Mesenchymal stem cell (in vitro differentiated cells and primary cell): ENCODE measurements around the gene SLIRP.
"Not testable (repeated sequence)": the region's sequence is repeated elsewhere in the genome, so short reads cannot be mapped to it uniquely, and the experiment has no call there.

Experiments
- DNase-seq: peaks from one replicate; pipeline ENCODE4 v3.0.0-alpha.2; 2013
- H2AFZ ChIP-seq: one replicate; pipeline ENCODE4 v1.6.1; 2013; ENCODE audit warnings: low read depth, mild to moderate bottlenecking, control low read depth, inconsistent platforms, low read length, moderate library complexity
- H2AK5ac ChIP-seq: 2 replicates; pipeline ENCODE4 v1.6.1; 2013; ENCODE audit warnings: low read length, moderate library complexity, mild to moderate bottlenecking, inconsistent platforms; ENCODE audit not compliant: severe bottlenecking
- H2BK120ac ChIP-seq: one replicate; pipeline ENCODE4 v1.6.1; 2013; ENCODE audit warnings: low read depth, mild to moderate bottlenecking, inconsistent platforms, low read length, moderate library complexity
- H2BK12ac ChIP-seq, 2 experiments: one replicate each; pipeline ENCODE4 v1.6.1; 2013; ENCODE audit warnings: inconsistent platforms in 2 of 2, low read length in 2 of 2, mild to moderate bottlenecking in 2 of 2, moderate library complexity in 2 of 2, control low read depth in 1 of 2
- H2BK15ac ChIP-seq: one replicate; pipeline ENCODE4 v1.6.1; 2013; ENCODE audit warnings: mild to moderate bottlenecking, low read depth, inconsistent platforms; ENCODE audit not compliant: poor library complexity, severe bottlenecking
- H2BK5ac ChIP-seq: 2 replicates; pipeline ENCODE4 v1.6.1; 2013; ENCODE audit warnings: low read depth, mild to moderate bottlenecking, low read length, control low read depth, inconsistent platforms; ENCODE audit not compliant: poor library complexity, severe bottlenecking
- H3K14ac ChIP-seq, 2 experiments: one replicate each; pipeline ENCODE4 v1.6.1; 2013; ENCODE audit warnings: inconsistent platforms in 2 of 2, low read length in 2 of 2, control low read depth in 1 of 2, mild to moderate bottlenecking in 1 of 2, moderate library complexity in 1 of 2
- H3K18ac ChIP-seq, 2 experiments: one replicate each; pipeline ENCODE4 v1.6.1; 2013; ENCODE audit warnings: inconsistent platforms in 2 of 2, low read length in 2 of 2, control low read depth in 1 of 2, low read depth in 1 of 2, mild to moderate bottlenecking in 1 of 2
- H3K23ac ChIP-seq, 2 experiments: one replicate each; pipeline ENCODE4 v1.6.1; 2013; ENCODE audit warnings: inconsistent platforms in 2 of 2, low read length in 2 of 2, mild to moderate bottlenecking in 2 of 2, moderate library complexity in 2 of 2, control low read depth in 1 of 2
- H3K27ac ChIP-seq: 2 replicates; pipeline ENCODE4 v1.5.1; 2013; ENCODE audit warnings: mild to moderate bottlenecking, moderate library complexity, low read length, control low read depth, inconsistent platforms; ENCODE audit not compliant: poor library complexity, severe bottlenecking
- H3K27me3 ChIP-seq, 2 experiments: 2 replicates each; pipeline versions ENCODE4 v1.6.1 to v1.7.0; 2013; ENCODE audit warnings: low read length in 2 of 2, mild to moderate bottlenecking in 2 of 2, moderate library complexity in 2 of 2, control low read depth in 1 of 2, inconsistent platforms in 1 of 2; ENCODE audit not compliant: control insufficient read depth in 1 of 2, insufficient read depth in 1 of 2
- H3K36me3 ChIP-seq, 2 experiments: 2 replicates each; pipeline versions ENCODE4 v1.6.1 to v1.7.0; 2013; ENCODE audit warnings: low read length in 2 of 2, control low read depth in 1 of 2, inconsistent platforms in 1 of 2, low read depth in 1 of 2, mild to moderate bottlenecking in 1 of 2; ENCODE audit not compliant: insufficient read depth in 2 of 2, control insufficient read depth in 1 of 2
- H3K4ac ChIP-seq, 2 experiments: one replicate each; pipeline ENCODE4 v1.6.1; 2013; ENCODE audit warnings: inconsistent platforms in 2 of 2, low read length in 2 of 2, mild to moderate bottlenecking in 2 of 2, moderate library complexity in 2 of 2, control low read depth in 1 of 2, low read depth in 1 of 2
- H3K4me1 ChIP-seq: 2 replicates; pipeline ENCODE4 v1.6.1; 2013; ENCODE audit warnings: low read depth, low read length, control low read depth; ENCODE audit not compliant: control insufficient read depth, insufficient read depth
- H3K4me2 ChIP-seq: 2 replicates; pipeline ENCODE4 v1.6.1; 2013; ENCODE audit warnings: low read length, mild to moderate bottlenecking, inconsistent platforms; ENCODE audit not compliant: poor library complexity, severe bottlenecking
- H3K4me3 ChIP-seq, 2 experiments: 2 replicates each; pipeline versions ENCODE4 v1.5.1 to v1.7.0; 2013; ENCODE audit warnings: low read length in 2 of 2, mild to moderate bottlenecking in 2 of 2, control low read depth in 1 of 2, low read depth in 1 of 2; ENCODE audit not compliant: insufficient read depth in 1 of 2
- H3K79me1 ChIP-seq: replicated peaks from 2 replicates; pipeline ENCODE4 v1.6.1; 2013; ENCODE audit warnings: mild to moderate bottlenecking, control low read depth, low read length, inconsistent platforms; ENCODE audit not compliant: poor library complexity, severe bottlenecking
- H3K9ac ChIP-seq: 2 replicates; pipeline ENCODE4 v1.7.0; 2013; ENCODE audit warnings: mild to moderate bottlenecking, low read length, moderate library complexity
- H3K9me3 ChIP-seq: 2 replicates; pipeline ENCODE4 v1.7.0; 2013; ENCODE audit warnings: mild to moderate bottlenecking, low read length; ENCODE audit not compliant: control insufficient read depth
- H4K8ac ChIP-seq: one replicate; pipeline ENCODE4 v1.6.1; 2013; ENCODE audit warnings: inconsistent platforms, mild to moderate bottlenecking, low read length, moderate library complexity
- H4K91ac ChIP-seq: one replicate; pipeline ENCODE4 v1.6.1; 2013; ENCODE audit warnings: mild to moderate bottlenecking, low read length, inconsistent platforms
- WGBS: methylation state at CpG from one replicate; pipeline ENCODE4 v1.1.7; 2013; ENCODE audit warnings: mixed read lengths; 5-methylcytosine and 5-hydroxymethylcytosine counted together

SLIRP gene

DNA sequence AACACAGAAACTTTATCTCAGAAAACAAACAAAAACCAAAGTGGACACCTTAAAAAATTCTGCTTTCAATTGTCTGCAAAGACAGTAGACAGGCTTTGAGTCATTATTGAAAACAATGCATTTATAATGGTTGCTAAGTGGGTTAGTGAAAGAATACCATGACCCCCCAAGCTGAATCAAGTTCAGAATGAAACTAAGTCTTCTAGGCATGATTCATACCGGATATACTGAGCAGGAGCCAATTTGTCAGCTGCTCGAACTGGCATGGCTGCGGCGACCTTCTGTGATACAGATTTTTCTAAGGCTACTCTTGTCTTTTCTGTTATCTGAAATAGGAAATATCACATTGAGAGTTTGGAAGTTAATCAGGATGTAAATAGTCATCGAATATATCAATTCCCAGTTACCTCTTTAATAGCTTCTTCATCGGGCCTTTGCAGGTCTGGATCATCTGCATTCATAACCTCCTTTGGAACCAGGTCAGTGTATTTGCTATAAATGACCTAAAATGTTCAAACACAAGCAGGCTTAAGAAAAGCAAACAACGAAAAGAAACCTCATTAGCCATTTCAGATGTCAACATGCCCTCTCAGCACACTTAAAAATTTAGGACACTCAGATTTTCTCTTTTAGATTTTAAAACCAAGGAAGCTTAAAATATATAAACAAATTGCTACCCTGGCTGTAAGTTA lies 30.8 kb downstream of the SLIRP start:
- Histone ChIP-seq H3K4me1 (no peaks in the 10 kb centered on the region), H3K14ac (no peak overlapping the region), H3K23ac (no peak overlapping the region), H3K4ac (no peak overlapping the region), H3K9me3 (no peaks in the 10 kb centered on the region), H3K4me2 (no peak overlapping the region), H2BK15ac (no peak overlapping the region), H2AFZ (no peak overlapping the region), H3K27me3 (no peaks in the 10 kb centered on the region), H3K18ac (no peak overlapping the region), H2AK5ac (no peak overlapping the region), H3K4me3 (no peak overlapping the region), H2BK12ac (no peak overlapping the region), H3K79me1 (peaks cover 10% of the 10 kb centered on the region), H3K27ac (no peak overlapping the region), H4K91ac (no peak overlapping the region), H3K9ac (peak overlapping the region; percentile 33), H2BK120ac (no peak overlapping the region), H3K36me3 (peaks cover 22 to 84% of the 10 kb centered on the region in 2 experiments), H4K8ac (no peak overlapping the region), H2BK5ac (no peak overlapping the region)
- DNase-seq = no peak
- WGBS = 83% methylated on average over 7 of the region's 7 CpGs

DNA sequence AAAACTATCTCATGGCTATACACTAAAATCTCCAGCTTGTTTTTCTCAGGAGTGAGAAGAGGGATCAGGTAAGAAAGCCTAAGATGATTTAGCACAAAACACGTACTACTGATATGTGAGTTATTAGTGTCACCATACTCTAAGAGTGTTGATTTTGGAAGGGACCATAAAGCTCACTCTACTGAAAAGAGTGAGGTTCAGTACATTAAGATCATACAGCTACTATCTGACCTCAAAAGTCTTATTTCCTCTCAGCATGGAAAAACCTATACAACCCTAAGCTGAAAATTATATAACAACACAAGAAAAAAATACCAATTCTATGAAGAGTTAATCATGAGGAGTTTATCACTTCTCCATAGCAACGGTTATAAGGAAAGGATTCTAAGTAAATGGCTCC lies 33.5 kb downstream of the SLIRP start:
- H2AFZ ChIP-seq = no peak overlapping the region
- H2BK120ac ChIP-seq = no peak overlapping the region
- H4K91ac ChIP-seq = no peak overlapping the region
- no peak overlapping the region for H3K14ac ChIP-seq
- no peak overlapping the region for H3K27ac ChIP-seq
- H3K9ac ChIP-seq = no peak overlapping the region
- H4K8ac ChIP-seq = no peak overlapping the region
- peaks cover 17 to 72% of the 10 kb centered on the region in 2 experiments for H3K36me3 ChIP-seq
- no peak overlapping the region for H3K18ac ChIP-seq
- no peaks in the 10 kb centered on the region for H3K4me1 ChIP-seq
- peaks cover 17% of the 10 kb centered on the region for H3K79me1 ChIP-seq
- H2AK5ac ChIP-seq = no peak overlapping the region
- no peaks in the 10 kb centered on the region for H3K27me3 ChIP-seq
- no peak overlapping the region for H2BK5ac ChIP-seq
- no peak overlapping the region for H3K4ac ChIP-seq
- no peak for DNase-seq
- no peaks in the 10 kb centered on the region for H3K9me3 ChIP-seq
- H3K4me3 ChIP-seq = no peak overlapping the region
- no CpG with 5 or more reads among the region's 2 CpGs for WGBS
- no peak overlapping the region for H2BK12ac ChIP-seq
- H3K4me2 ChIP-seq = no peak overlapping the region
- H3K23ac ChIP-seq = no peak overlapping the region
- H2BK15ac ChIP-seq = no peak overlapping the region

DNA sequence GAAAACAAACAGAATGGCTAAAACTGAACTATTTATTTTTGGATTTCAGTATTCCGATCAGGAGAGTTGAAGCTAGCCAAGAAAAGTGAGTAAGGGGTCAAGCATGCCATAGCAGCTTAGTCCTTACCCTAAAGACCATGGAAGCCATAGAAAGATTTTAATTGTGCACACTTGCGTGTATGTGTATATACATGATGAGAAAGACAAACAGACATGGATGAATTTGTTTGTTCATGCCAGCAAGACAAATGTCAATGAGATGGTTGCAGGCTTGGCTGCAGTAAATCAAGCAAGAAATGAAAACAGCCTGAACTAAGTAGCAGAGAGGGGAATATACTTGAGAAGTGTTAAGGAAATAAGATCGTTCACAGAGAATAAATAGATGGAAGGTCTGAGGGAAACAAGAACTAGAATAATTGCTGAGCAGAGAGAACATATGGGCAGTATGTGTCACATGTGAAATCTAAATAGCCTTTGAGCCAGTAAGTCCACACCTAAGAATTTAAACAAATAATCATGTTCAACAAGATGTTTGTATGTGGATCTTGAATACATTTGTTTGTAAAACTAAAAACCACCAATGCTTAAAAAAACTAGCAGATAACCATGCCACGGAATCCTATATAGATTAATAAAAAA lies 38.3 kb downstream of the SLIRP start:
- WGBS = 79% methylated on average over 3 of the region's 4 CpGs
- no peak overlapping the region for H3K9ac ChIP-seq
- H3K14ac ChIP-seq = no peak overlapping the region

DNA sequence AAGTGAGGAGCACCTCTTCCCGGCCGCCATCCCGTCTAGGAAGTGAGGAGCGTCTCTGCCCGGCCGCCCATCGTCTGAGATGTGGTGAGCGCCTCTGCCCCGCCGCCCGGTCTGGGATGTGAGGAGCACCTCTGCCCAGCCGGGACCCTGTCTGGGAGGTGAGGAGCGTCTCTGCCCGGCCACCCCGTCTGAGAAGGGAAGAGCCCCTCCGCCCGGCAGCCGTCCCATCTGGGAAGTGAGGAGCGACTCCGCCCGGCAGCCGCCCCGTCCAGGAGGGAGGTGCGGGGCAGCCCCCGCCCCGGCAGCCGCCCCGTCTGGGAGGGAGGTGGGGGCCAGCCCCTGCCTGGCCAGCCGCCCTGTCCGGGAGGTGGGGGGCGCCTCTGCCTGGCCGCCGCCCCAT lies 39.5 kb downstream of the SLIRP start:
- H3K27me3 ChIP-seq, H3K23ac ChIP-seq, H3K18ac ChIP-seq, H3K9me3 ChIP-seq, H3K27ac ChIP-seq, H4K8ac ChIP-seq, H2BK5ac ChIP-seq, H3K4me2 ChIP-seq, H3K9ac ChIP-seq, H3K4me1 ChIP-seq, DNase-seq, H3K14ac ChIP-seq, H4K91ac ChIP-seq, H2BK120ac ChIP-seq, H2AK5ac ChIP-seq, H3K4me3 ChIP-seq, H3K4ac ChIP-seq, H2BK15ac ChIP-seq, H2BK12ac ChIP-seq, H2AFZ ChIP-seq: not testable (repeated sequence)
- peaks cover 21% of the 10 kb centered on the region for H3K79me1 ChIP-seq
- H3K36me3 ChIP-seq = peaks cover 21 to 63% of the 10 kb centered on the region in 2 experiments
- WGBS = 95% methylated on average over 28 of the region's 33 CpGs

More for the DNA sequence above, 38.3 kb downstream of the SLIRP start:
- peaks cover 21 to 60% of the 10 kb centered on the region in 2 experiments for H3K36me3 ChIP-seq
- no peak overlapping the region for H3K4me2 ChIP-seq
- no peak overlapping the region for H2BK5ac ChIP-seq
- H3K23ac ChIP-seq = no peak overlapping the region
- no peaks in the 10 kb centered on the region for H3K27me3 ChIP-seq
- H3K4me1 ChIP-seq = no peaks in the 10 kb centered on the region
- no peak for DNase-seq
- no peaks in the 10 kb centered on the region for H3K9me3 ChIP-seq
- no peak overlapping the region for H2BK15ac ChIP-seq
- no peak overlapping the region for H2BK120ac ChIP-seq
- no peak overlapping the region for H4K8ac ChIP-seq
- H3K4me3 ChIP-seq = no peak overlapping the region
- H2AFZ ChIP-seq = no peak overlapping the region
- H3K4ac ChIP-seq = no peak overlapping the region
- no peak overlapping the region for H2BK12ac ChIP-seq
- H4K91ac ChIP-seq = no peak overlapping the region
- peaks cover 21% of the 10 kb centered on the region for H3K79me1 ChIP-seq
- no peak overlapping the region for H3K18ac ChIP-seq
- no peak overlapping the region for H2AK5ac ChIP-seq
- no peak overlapping the region for H3K27ac ChIP-seq
